ENCODE measurements around the gene PCBP3.

DNA sequence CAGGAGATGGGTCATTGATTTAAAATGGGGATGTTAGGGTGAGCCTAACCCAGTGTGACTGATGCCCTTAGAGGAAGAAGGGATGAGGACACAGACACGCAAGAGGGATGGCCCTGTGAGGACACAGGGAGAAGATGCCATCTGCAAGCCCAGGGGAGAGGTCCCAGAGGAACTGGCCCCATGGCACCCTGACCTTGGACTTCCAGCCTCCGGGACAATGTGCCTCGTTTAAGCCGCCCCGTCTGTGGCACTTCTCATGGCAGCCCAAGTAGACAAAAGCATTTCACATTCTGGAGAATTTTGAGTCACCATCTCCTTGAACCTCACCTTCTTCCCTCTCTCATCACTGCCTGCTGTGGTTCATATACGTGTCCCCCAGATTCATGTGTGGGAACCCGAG lies 20.1 kb upstream of the PCBP3 start:
- TF ChIP-seq, protein P1, sequence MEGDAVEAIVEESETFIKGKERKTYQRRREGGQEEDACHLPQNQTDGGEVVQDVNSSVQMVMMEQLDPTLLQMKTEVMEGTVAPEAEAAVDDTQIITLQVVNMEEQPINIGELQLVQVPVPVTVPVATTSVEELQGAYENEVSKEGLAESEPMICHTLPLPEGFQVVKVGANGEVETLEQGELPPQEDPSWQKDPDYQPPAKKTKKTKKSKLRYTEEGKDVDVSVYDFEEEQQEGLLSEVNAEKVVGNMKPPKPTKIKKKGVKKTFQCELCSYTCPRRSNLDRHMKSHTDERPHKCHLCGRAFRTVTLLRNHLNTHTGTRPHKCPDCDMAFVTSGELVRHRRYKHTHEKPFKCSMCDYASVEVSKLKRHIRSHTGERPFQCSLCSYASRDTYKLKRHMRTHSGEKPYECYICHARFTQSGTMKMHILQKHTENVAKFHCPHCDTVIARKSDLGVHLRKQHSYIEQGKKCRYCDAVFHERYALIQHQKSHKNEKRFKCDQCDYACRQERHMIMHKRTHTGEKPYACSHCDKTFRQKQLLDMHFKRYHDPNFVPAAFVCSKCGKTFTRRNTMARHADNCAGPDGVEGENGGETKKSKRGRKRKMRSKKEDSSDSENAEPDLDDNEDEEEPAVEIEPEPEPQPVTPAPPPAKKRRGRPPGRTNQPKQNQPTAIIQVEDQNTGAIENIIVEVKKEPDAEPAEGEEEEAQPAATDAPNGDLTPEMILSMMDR (IDR thresholded peaks at IDR 0.05): no peak
- TF ChIP-seq POLR2A (IDR thresholded peaks at IDR 0.05): no peak

Data from right lobe of liver (tissue), 4 donors.